ENCODE data around the gene PDHB. TPM values are rescaled to one million over a fixed set of nuclear protein-coding genes. Genes with fewer than 3 reads are reported as not detected.

The PDHB gene
- total RNA-seq, 3 donors from 2014 or later = 65.0 to 69.6 (median 66.6) TPM

DNA sequence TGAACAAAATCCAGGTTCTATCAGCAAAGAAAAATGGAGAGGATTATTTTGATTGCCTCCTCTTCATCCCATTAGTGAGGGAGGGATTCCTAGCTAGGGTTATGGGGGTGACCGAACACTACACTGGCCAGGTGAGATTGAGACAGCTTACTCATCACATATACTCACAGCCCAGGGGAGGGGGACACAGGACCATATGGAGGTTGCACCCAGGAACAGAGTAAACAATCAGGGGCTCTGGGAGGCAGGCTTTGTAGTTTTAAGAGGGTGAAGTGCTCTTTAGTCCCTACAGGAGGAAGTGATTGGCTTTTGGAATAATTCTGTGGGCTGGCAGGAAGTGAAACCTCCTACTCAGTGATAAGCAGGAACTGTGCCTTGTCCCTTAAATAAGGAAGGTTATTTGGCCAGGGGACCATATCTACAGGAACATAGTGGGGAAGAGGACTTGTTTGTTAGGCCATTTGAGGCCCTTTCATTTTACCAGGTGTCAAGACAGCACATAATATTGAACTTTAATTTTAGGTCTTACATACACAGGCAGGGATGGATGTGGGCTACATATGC, 40.8 kb upstream of the PDHB start:
- peak; percentile 49 for ATAC-seq
- intact Hi-C loops (cut with DNase I, micrococcal nuclease) = no loop called here
- Histone ChIP-seq H3K4me1 (ENCODE audit: low read depth) (peaks cover 17% of the 10 kb centered on the region), H3K9me3 (no peaks in the 10 kb centered on the region), H3K4me3 (no peak overlapping the region), H3K36me3 (ENCODE audit: low read depth) (no peaks in the 10 kb centered on the region)
- peak in 1 of 3 donors; percentile 23 for DNase-seq
- TF ChIP-seq, protein P1, sequence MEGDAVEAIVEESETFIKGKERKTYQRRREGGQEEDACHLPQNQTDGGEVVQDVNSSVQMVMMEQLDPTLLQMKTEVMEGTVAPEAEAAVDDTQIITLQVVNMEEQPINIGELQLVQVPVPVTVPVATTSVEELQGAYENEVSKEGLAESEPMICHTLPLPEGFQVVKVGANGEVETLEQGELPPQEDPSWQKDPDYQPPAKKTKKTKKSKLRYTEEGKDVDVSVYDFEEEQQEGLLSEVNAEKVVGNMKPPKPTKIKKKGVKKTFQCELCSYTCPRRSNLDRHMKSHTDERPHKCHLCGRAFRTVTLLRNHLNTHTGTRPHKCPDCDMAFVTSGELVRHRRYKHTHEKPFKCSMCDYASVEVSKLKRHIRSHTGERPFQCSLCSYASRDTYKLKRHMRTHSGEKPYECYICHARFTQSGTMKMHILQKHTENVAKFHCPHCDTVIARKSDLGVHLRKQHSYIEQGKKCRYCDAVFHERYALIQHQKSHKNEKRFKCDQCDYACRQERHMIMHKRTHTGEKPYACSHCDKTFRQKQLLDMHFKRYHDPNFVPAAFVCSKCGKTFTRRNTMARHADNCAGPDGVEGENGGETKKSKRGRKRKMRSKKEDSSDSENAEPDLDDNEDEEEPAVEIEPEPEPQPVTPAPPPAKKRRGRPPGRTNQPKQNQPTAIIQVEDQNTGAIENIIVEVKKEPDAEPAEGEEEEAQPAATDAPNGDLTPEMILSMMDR (IDR thresholded peaks at IDR 0.05) = no peak

DNA sequence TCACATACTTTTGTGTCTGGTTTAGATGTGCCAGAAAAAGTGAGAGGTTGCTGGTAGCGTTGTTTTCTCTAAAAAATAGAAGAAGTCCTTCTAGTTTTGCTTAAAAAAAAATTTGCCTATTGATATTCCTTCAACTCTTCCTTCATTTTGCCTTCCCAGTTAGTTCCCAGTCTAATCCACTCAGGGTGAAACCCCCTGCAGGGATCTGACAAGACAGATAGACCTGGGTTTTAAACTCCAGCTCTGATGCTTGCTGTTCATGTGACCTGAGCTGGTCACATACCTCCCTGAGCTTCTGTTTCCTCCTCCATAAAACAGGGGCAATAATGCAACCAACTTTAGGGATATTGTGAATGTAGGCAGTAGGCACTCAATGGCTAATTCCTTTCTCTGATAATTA, 39.6 kb upstream of the PDHB start:
- H3K36me3 ChIP-seq (ENCODE audit: low read depth) = no peaks in the 10 kb centered on the region
- TF ChIP-seq, protein P1 (IDR thresholded peaks at IDR 0.05) = no peak
- intact Hi-C loops (cut with DNase I, micrococcal nuclease) = no loop called here
- DNase-seq (no peak), ATAC-seq (no peak)
- peaks cover 17% of the 10 kb centered on the region for H3K4me1 ChIP-seq (ENCODE audit: low read depth)
- H3K4me3 ChIP-seq = no peak overlapping the region
- H3K9me3 ChIP-seq = no peaks in the 10 kb centered on the region

DNA sequence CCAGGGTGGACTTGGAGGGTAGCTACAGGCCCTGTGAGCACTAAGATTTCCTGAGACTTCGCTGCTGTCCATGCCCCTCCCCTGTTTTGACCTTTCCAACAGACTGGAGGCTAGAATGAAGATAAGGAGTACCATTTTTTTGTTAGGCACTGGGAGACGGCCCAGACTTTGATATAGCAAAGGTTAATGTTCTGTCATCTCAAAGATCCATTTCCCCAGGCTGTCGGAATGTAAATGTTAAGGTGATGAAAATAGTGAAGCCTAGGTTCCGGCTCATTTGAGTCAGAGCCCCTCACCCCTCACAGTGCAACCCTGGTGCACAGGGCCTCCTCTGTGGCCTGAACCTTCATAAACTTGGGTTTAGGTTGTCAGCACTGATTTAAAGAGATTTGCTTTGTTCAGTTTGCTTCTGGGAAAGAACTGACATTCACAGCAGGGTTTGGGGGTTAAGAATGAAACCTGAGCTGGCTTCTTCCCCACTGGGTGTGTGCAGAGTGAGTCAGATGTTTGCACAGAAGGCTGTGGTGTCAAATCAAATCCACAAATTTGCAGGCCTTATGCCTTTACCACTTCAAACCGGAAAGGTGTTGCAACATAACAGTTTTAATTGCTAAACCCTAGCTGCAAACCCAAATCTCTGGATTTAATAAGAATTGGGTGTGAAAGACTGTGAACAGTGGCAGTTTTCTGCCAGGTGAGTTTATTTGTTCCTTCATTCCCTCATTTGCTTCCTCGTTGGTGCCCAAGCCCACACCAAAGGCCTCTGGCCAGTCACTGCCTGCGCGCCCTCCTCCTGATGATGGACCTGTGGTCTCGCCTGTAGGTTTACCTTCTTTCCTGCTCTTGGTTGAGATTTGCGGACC, 37.6 kb upstream of the PDHB start:
- TF ChIP-seq, protein P1 (IDR thresholded peaks at IDR 0.05) = no peak
- Histone ChIP-seq H3K4me3 (no peak overlapping the region), H3K9me3 (no peaks in the 10 kb centered on the region), H3K36me3 (ENCODE audit: low read depth) (no peaks in the 10 kb centered on the region), H3K4me1 (ENCODE audit: low read depth) (peaks cover 17% of the 10 kb centered on the region)
- DNase-seq (peak in 2 of 3 donors; percentile 58 to 79), ATAC-seq (peak; percentile 96)
- intact Hi-C loops (cut with DNase I, micrococcal nuclease) = no loop called here

DNA sequence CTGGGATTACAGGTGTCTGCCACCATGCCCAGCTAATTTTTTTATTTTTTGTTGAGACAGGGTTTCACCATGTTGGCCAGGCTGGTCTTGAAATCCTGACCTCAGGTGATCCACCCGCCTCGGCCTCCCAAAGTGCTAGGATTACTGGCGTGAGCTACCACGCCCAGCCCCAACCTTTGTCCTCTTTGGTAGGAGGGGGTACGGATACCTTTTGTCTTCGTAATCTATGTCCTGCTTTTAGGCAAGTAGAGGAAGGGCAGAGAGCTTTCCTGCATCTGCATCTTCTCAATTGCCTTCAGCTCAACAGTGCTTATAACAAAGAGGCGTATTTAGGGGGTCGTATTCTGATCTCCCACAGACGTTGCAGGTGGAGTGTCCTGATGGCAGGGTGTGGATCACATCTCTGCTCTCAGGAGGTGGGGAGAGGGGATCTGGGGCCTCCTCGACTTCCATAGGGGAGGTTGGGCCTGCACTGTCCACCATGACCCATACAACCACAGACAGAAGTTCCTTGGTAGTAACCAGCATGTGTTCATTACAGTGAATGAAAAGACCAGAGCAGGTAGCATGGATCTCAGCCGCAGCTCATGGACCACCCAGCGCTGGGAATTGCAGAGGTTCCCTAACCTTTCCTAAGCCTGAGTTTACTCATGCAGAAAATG, 36.9 kb upstream of the PDHB start:
- ATAC-seq (peak; percentile 5), DNase-seq (peak in 1 of 3 donors; percentile 27)
- H3K36me3 ChIP-seq (ENCODE audit: low read depth) = no peaks in the 10 kb centered on the region

DNA sequence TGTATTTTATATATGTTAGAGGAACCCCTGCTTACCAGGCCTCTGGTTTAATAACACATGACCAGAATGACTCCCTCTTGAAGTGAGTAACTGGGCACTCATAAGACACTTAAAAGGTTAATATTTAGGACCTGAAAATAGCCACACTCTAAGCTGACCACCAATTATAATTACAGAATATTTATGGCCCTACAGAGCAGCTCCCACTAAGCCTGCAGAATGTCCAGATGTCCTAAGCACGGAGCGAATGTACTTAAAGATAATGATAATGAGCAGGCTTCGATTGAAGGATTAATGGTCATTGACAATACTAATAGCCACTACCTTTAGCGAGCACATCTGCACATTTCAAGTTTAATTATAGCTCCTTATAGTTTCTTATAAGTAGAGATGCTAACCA, 35.5 kb upstream of the PDHB start:
- Histone ChIP-seq H3K36me3 (ENCODE audit: low read depth) (no peaks in the 10 kb centered on the region), H3K9me3 (no peaks in the 10 kb centered on the region), H3K4me1 (ENCODE audit: low read depth) (peaks cover 17% of the 10 kb centered on the region), H3K4me3 (no peak overlapping the region)
- DNase-seq (no peak), ATAC-seq (no peak)
- TF ChIP-seq, protein P1 (IDR thresholded peaks at IDR 0.05) = no peak
- intact Hi-C loops (cut with DNase I, micrococcal nuclease) = no loop called here

More for the DNA sequence above, 36.9 kb upstream of the PDHB start:
- no peaks in the 10 kb centered on the region for H3K9me3 ChIP-seq
- peaks cover 17% of the 10 kb centered on the region for H3K4me1 ChIP-seq (ENCODE audit: low read depth)
- H3K4me3 ChIP-seq = no peak overlapping the region
- intact Hi-C loops (cut with DNase I, micrococcal nuclease) = no loop called here
- TF ChIP-seq, protein P1 (IDR thresholded peaks at IDR 0.05) = no peak

Data from mucosa of descending colon (tissue), 3 donors.